Measurements from ENCODE around the gene GAGE12J. TPM values are rescaled to one million over a fixed set of nuclear protein-coding genes. Genes with fewer than 3 reads are reported as not detected.
"Not testable (repeated sequence)": the region's sequence is repeated elsewhere in the genome, so short reads cannot be mapped to it uniquely, and the experiment has no call there.

The GAGE12J gene
- total and polyA plus RNA-seq, 5 experiments from 2014 or later, result not detected

GRCh38 chrX:49316085-49316484 lies 5.8 kb upstream of the GAGE12J start:
- Mint-ChIP-seq H3K27ac (no peak overlapping the region), H3K4me3 (no peak overlapping the region), H3K36me3 (no peaks in the 10 kb centered on the region), H3K4me1 (no peaks in the 10 kb centered on the region), H3K27me3 (no peaks in the 10 kb centered on the region), H3K9me3 (no peaks in the 10 kb centered on the region)
- DNase-seq (no peak), ATAC-seq (no peak)
- POLR2A ChIA-PET, result no interaction called here

- H3K4me1 Mint-ChIP-seq, DNase-seq, H3K27me3 Mint-ChIP-seq, ATAC-seq, H3K36me3 Mint-ChIP-seq, H3K4me3 Mint-ChIP-seq, H3K9me3 Mint-ChIP-seq, POLR2A ChIA-PET, H3K27ac Mint-ChIP-seq: not testable (repeated sequence)
Measured at GRCh38 chrX:49322266-49322665, 429 bp downstream of the GAGE12J start.

GRCh38 chrX:49323735-49324134 lies 1.9 kb downstream of the GAGE12J start:
- H3K4me1 Mint-ChIP-seq, H3K27me3 Mint-ChIP-seq, H3K4me3 Mint-ChIP-seq, DNase-seq, H3K9me3 Mint-ChIP-seq, H3K36me3 Mint-ChIP-seq, POLR2A ChIA-PET, ATAC-seq, H3K27ac Mint-ChIP-seq: not testable (repeated sequence)

- H3K36me3 Mint-ChIP-seq, POLR2A ChIA-PET, H3K9me3 Mint-ChIP-seq, H3K27ac Mint-ChIP-seq, H3K4me3 Mint-ChIP-seq, ATAC-seq, H3K4me1 Mint-ChIP-seq, H3K27me3 Mint-ChIP-seq, DNase-seq: not testable (repeated sequence)
Measured at GRCh38 chrX:49330421-49330820, 8.6 kb downstream of the GAGE12J start.

- H3K9me3 Mint-ChIP-seq, H3K27ac Mint-ChIP-seq, H3K4me1 Mint-ChIP-seq, ATAC-seq, POLR2A ChIA-PET, H3K27me3 Mint-ChIP-seq, DNase-seq, H3K36me3 Mint-ChIP-seq, H3K4me3 Mint-ChIP-seq: not testable (repeated sequence)
Measured at GRCh38 chrX:49331282-49331681, 9.4 kb downstream of the GAGE12J start, which contains the start of gene GAGE13. GAGE13 (plus strand) TSS chrX:49331582; CDS start chrX:49332738, 1,156 bp downstream.

GRCh38 chrX:49331841-49332240 lies 10.0 kb downstream of the GAGE12J start:
- H3K27me3 Mint-ChIP-seq, POLR2A ChIA-PET, H3K4me1 Mint-ChIP-seq, H3K9me3 Mint-ChIP-seq, ATAC-seq, H3K36me3 Mint-ChIP-seq, H3K27ac Mint-ChIP-seq, H3K4me3 Mint-ChIP-seq: not testable (repeated sequence)
- peak in 1 of 10 donors; percentile 25 for DNase-seq

GRCh38 chrX:49341449-49341848 lies 19.6 kb downstream of the GAGE12J start:
- not testable (repeated sequence) for H3K27ac Mint-ChIP-seq

GRCh38 chrX:49344496-49345175 lies 22.8 kb downstream of the GAGE12J start:
- H3K27me3 Mint-ChIP-seq, H3K4me3 Mint-ChIP-seq, H3K36me3 Mint-ChIP-seq, ATAC-seq, H3K27ac Mint-ChIP-seq, DNase-seq, H3K4me1 Mint-ChIP-seq, POLR2A ChIA-PET, H3K9me3 Mint-ChIP-seq: not testable (repeated sequence)

More at GRCh38 chrX:49341449-49341848, 19.6 kb downstream of the GAGE12J start:
- H3K4me3 Mint-ChIP-seq, H3K9me3 Mint-ChIP-seq, ATAC-seq, POLR2A ChIA-PET, H3K36me3 Mint-ChIP-seq, H3K4me1 Mint-ChIP-seq, H3K27me3 Mint-ChIP-seq: not testable (repeated sequence)
- peak in 3 of 10 donors; percentile 5 to 62 (median 31) for DNase-seq

- H3K4me1 Mint-ChIP-seq, H3K27me3 Mint-ChIP-seq, POLR2A ChIA-PET, H3K27ac Mint-ChIP-seq, H3K9me3 Mint-ChIP-seq, ATAC-seq, DNase-seq, H3K36me3 Mint-ChIP-seq, H3K4me3 Mint-ChIP-seq: not testable (repeated sequence)
Measured at GRCh38 chrX:49345402-49345801, 23.6 kb downstream of the GAGE12J start.

GRCh38 chrX:49346150-49346549 lies 24.3 kb downstream of the GAGE12J start:
- H3K27me3 Mint-ChIP-seq, H3K4me1 Mint-ChIP-seq, H3K27ac Mint-ChIP-seq, ATAC-seq, POLR2A ChIA-PET, H3K9me3 Mint-ChIP-seq, H3K36me3 Mint-ChIP-seq, DNase-seq, H3K4me3 Mint-ChIP-seq: not testable (repeated sequence)

Other genes starting within 250 kb of the GAGE12J start
- gene PRAF2, start 248.0 kb upstream of the GAGE12J start, total RNA-seq, result 10 to 100 TPM; 22.9 to 24.6 TPM
- 10 to 100 TPM; 39.0 to 52.9 (median 50.7) TPM for gene PRAF2, start 248.0 kb upstream of the GAGE12J start, polyA plus RNA-seq
- 100 to 1,000 TPM; 112 to 124 TPM for gene WDR45, start 242.2 kb upstream of the GAGE12J start, total RNA-seq
- 10 to 100 TPM; 42.4 to 57.2 (median 43.3) TPM for gene WDR45, start 242.2 kb upstream of the GAGE12J start, polyA plus RNA-seq
- 10 to 100 TPM; 18.2 to 18.6 TPM for gene GPKOW, start 198.3 kb upstream of the GAGE12J start, total RNA-seq
- 10 to 100 TPM; 17.7 to 31.1 (median 27.9) TPM for gene GPKOW, start 198.3 kb upstream of the GAGE12J start, polyA plus RNA-seq
- 1 to 10 TPM in 1 of 2 experiments, under 1 TPM in 1; 0.96 to 1.2 TPM for gene MAGIX, start 159.3 kb upstream of the GAGE12J start, total RNA-seq
- under 1 TPM; 0.52 to 0.77 (median 0.71) TPM for gene MAGIX, start 159.3 kb upstream of the GAGE12J start, polyA plus RNA-seq
- 1 to 10 TPM; 6.4 to 6.7 TPM for gene PLP2, start 150.1 kb upstream of the GAGE12J start, total RNA-seq
- 100 to 1,000 TPM; 117 to 141 (median 119) TPM for gene PLP2, start 150.1 kb upstream of the GAGE12J start, polyA plus RNA-seq
- 10 to 100 TPM in 1 of 2 experiments, 1 to 10 TPM in 1; 8.5 to 10.1 TPM for gene PRICKLE3, start 135.7 kb upstream of the GAGE12J start, total RNA-seq
- 1 to 10 TPM; 1.3 to 2.9 (median 2.0) TPM for gene PRICKLE3, start 135.7 kb upstream of the GAGE12J start, polyA plus RNA-seq
- gene SYP, start 121.8 kb upstream of the GAGE12J start, total RNA-seq, result under 1 TPM; 0.34 to 0.58 TPM
- under 1 TPM; 0.27 to 0.41 (median 0.40) TPM for gene SYP, start 121.8 kb upstream of the GAGE12J start, polyA plus RNA-seq
- 1 to 10 TPM; 3.6 to 3.8 TPM for gene CACNA1F, start 88.7 kb upstream of the GAGE12J start, total RNA-seq
- gene CACNA1F, start 88.7 kb upstream of the GAGE12J start, polyA plus RNA-seq, result under 1 TPM in 1 of 3 donors, not detected in 2; 0.02 TPM
- 10 to 100 TPM; 27.4 to 27.9 TPM for gene CCDC22, start 86.6 kb upstream of the GAGE12J start, total RNA-seq
- 10 to 100 TPM; 22.2 to 29.8 (median 25.2) TPM for gene CCDC22, start 86.6 kb upstream of the GAGE12J start, polyA plus RNA-seq
- under 1 TPM; 0.18 to 0.41 TPM for gene FOXP3, start 57.3 kb upstream of the GAGE12J start, total RNA-seq
- under 1 TPM in 2 of 3 donors, not detected in 1; 0.17 to 0.33 TPM for gene FOXP3, start 57.3 kb upstream of the GAGE12J start, polyA plus RNA-seq
- gene PPP1R3F, start 52.2 kb upstream of the GAGE12J start, total RNA-seq, result 10 to 100 TPM; 14.8 to 21.8 TPM
- gene PPP1R3F, start 52.2 kb upstream of the GAGE12J start, polyA plus RNA-seq, result 1 to 10 TPM; 6.7 to 9.7 (median 8.3) TPM
- gene GAGE10, start 18.4 kb upstream of the GAGE12J start, total RNA-seq, result 1 to 10 TPM in 1 of 2 experiments, not detected in 1; 1.0 TPM
- gene GAGE10, start 18.4 kb upstream of the GAGE12J start, polyA plus RNA-seq, result not detected
- not detected for gene GAGE13, start 9.5 kb downstream of the GAGE12J start, total RNA-seq
- not detected for gene GAGE13, start 9.5 kb downstream of the GAGE12J start, polyA plus RNA-seq
- gene GAGE12C, start 210.1 kb downstream of the GAGE12J start, total RNA-seq, result not detected
- gene GAGE12C, start 210.1 kb downstream of the GAGE12J start, polyA plus RNA-seq, result not detected
- not detected for gene GAGE12D, start 219.7 kb downstream of the GAGE12J start, total RNA-seq
- gene GAGE12D, start 219.7 kb downstream of the GAGE12J start, polyA plus RNA-seq, result not detected
- not detected for gene GAGE12E, start 229.3 kb downstream of the GAGE12J start, total RNA-seq
- not detected for gene GAGE12E, start 229.3 kb downstream of the GAGE12J start, polyA plus RNA-seq
- not detected for gene GAGE12F, start 238.8 kb downstream of the GAGE12J start, total RNA-seq
- gene GAGE12F, start 238.8 kb downstream of the GAGE12J start, polyA plus RNA-seq, result not detected
- gene GAGE12G, start 248.4 kb downstream of the GAGE12J start, total RNA-seq, result not detected
- gene GAGE12G, start 248.4 kb downstream of the GAGE12J start, polyA plus RNA-seq, result not detected